Stimulated activated naive CD4-positive, alpha-beta T cell (primary cell): ENCODE measurements around the gene WDR6.

Source experiments
- DNase-seq, 6 experiments: peaks; one replicate each; lab custom pipeline; 2025; lab: John Stamatoyannopoulos, UW

Gene WDR6, protein sequence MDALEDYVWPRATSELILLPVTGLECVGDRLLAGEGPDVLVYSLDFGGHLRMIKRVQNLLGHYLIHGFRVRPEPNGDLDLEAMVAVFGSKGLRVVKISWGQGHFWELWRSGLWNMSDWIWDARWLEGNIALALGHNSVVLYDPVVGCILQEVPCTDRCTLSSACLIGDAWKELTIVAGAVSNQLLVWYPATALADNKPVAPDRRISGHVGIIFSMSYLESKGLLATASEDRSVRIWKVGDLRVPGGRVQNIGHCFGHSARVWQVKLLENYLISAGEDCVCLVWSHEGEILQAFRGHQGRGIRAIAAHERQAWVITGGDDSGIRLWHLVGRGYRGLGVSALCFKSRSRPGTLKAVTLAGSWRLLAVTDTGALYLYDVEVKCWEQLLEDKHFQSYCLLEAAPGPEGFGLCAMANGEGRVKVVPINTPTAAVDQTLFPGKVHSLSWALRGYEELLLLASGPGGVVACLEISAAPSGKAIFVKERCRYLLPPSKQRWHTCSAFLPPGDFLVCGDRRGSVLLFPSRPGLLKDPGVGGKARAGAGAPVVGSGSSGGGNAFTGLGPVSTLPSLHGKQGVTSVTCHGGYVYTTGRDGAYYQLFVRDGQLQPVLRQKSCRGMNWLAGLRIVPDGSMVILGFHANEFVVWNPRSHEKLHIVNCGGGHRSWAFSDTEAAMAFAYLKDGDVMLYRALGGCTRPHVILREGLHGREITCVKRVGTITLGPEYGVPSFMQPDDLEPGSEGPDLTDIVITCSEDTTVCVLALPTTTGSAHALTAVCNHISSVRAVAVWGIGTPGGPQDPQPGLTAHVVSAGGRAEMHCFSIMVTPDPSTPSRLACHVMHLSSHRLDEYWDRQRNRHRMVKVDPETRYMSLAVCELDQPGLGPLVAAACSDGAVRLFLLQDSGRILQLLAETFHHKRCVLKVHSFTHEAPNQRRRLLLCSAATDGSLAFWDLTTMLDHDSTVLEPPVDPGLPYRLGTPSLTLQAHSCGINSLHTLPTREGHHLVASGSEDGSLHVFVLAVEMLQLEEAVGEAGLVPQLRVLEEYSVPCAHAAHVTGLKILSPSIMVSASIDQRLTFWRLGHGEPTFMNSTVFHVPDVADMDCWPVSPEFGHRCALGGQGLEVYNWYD

DNA sequence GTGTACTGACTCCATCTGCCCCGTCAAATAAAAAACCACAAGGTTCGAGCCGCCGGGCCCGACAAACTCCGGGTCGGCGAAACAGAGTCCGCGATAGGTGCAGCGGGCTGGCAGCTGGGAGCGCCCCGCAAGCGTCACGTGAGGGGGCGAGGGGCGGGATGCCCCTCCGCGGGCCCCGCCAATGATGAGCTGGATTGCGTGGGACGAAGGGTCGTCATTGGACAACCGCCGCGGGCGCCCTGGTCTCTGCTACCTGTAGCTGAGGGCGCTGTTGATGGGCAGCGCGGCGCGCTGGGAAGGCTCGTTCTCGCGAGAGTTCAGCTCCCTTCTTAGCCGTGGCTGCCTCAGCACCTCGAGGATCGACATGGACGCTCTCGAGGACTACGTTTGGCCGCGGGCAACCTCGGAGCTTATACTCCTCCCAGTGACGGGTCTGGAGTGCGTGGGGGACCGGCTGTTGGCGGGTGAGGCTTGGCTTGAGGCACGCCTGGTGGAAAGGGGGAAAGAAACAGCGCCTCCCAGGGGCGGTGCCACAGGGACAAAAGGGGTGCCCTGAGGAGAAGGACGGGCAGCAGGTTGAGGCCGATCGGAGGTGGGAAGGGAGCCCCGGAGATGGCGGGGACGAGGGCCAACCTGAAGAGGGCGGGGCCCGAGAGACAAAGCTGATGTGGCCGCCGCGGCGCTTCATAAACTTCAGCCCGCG lies at the start of gene WDR6:
TSS of gene WDR6 (plus strand) at position 324 of the 703 bp plus-strand sequence. CDS start at position 365, 41 bp downstream.
- DNase-seq, result peak; percentile 90 to 97 (median 94)

DNA sequence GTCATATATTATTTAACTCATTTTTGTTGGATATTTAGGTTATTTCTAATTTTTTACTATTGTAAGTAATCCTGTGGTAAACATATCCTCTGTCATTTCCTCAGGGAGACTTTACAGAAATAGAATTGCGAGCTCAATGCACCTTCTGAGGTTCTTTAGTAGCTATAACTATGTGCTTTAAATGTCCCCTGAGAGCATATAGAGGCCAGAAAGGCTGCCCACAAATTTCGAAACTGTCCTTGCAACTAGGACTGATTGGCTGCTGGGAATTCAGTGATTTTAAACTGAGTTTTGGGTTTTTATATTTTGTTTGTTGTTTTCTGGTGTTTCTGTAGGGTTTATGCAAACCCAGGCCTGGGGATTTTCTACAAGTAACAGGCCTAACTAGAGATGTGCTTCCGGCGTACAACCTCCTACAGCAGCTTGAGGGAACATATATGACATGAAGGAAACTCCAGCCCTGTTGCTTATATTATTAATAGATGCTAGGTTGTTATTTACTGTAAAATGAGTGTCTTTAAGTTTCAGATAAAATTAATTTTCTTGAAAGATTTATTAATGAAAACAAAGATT lies 46.3 kb upstream of the WDR6 start:
- no peak for DNase-seq

DNA sequence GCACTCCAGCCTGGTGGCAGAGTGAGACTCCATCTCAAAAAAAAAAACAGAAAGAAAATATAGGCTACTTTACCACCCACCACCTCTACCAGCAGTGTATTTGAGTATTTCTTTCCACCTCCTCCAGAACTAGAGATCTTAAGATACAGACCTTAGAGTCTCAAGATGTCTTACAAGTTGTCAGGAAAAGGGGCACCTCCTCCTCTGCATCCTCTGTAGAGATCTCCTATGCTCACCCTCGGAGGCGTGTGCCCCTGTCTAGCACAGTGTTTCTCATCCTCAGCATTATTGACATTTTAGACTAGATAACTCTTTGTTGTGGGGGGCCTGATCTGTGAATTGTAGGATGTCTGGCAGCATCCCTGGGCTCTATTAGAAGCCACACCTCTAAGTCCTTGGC lies 44.9 kb upstream of the WDR6 start:
- no peak for DNase-seq

DNA sequence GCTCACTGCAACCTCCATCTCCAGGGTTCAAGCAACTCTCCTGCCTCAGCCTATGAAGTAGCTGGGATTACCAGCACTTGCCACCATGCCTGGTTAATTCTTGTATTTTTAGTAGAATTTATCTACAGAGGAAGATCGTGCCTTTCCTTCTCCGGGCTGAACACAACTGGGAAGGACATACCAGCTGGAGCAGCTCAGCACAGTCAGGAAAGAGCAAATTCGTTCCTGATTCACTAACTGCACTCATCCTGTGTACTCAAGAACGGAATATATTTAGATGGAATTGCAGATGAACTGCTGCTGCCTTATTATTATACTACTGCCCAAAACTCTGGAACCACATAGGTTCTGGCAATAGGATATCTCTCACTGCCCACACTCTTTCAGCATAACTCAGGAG lies 44.3 kb upstream of the WDR6 start:
- DNase-seq, result no peak

DNA sequence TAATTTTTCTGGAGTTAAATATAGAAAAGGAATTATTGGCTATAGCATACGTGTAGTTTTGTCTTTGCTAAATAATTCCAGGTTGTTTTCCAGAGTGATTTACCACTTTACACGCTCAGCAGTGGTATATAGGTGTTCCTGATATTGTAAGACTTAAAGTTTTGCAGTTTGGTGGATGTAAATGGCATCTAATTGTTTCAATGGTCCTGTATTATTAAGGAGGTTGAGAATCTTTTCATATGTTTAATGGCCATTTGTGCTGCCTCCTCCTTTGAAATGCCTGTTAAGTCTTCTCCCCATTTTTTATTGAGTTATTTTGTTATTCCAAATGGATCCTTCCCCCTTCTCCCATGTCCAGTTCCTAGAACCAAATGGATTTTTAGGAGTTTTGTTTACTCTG lies 43.6 kb upstream of the WDR6 start:
- DNase-seq, result no peak

DNA sequence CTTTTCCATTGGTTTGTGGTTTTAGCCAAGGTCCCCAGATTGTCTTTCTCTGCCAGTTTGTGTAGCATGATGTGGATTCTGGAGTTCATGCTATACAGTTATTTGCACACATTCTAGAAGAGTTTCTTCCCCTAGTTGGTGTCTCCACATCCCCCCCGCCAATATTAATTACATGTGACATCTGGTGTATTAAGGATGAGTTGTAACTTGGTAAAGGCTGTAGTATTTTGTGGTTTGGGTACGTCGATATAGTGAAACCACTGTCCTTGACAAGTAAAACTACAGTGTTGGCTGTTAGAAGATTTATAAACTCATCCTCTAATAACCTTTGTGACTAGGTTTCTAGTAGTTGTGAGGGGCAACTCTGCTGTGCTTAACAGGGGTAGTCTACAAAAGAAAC lies 40.8 kb upstream of the WDR6 start:
- DNase-seq, result no peak

DNA sequence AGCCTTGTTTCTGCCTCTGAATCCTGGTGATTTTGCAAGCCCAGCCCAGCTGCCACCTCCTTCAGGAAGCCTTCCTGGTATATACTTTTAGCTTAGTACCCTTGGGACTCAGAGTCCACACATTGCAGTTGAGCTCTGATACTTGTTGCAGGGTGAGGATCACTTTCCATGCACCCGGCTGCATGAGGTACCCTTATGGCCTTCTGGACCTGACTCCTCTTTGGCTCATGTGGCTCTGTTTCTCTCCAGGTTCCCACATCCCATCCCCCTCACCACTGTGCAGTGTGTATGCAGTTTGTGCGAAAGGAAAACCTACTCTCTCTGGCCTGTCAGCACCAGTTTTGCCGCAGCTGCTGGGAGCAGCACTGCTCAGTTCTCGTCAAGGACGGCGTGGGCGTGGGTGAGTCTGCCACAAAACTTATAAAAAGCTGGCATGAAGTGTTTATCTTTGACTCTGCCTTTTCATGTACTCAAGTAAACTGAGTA lies 40.3 kb upstream of the WDR6 start:
- no peak for DNase-seq

DNA sequence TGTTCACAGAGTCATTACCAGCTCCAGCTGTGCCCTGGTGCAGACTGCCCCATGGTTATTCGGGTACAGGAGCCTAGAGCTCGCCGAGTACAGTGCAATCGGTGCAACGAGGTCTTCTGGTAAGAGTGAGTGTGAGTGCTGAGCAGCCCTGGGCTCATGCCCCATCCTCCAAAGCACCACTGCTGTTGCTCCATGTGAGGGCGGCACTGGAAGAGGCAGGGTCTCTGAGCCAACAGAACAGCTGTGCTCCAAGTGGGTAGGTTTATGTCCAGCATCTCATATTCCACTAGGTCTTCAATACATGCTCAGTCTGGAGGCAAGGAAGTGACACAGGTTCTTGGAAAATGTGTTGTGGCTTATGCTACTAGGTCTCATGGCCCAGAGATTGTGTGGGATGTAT lies 36.6 kb upstream of the WDR6 start:
- no peak for DNase-seq

DNA sequence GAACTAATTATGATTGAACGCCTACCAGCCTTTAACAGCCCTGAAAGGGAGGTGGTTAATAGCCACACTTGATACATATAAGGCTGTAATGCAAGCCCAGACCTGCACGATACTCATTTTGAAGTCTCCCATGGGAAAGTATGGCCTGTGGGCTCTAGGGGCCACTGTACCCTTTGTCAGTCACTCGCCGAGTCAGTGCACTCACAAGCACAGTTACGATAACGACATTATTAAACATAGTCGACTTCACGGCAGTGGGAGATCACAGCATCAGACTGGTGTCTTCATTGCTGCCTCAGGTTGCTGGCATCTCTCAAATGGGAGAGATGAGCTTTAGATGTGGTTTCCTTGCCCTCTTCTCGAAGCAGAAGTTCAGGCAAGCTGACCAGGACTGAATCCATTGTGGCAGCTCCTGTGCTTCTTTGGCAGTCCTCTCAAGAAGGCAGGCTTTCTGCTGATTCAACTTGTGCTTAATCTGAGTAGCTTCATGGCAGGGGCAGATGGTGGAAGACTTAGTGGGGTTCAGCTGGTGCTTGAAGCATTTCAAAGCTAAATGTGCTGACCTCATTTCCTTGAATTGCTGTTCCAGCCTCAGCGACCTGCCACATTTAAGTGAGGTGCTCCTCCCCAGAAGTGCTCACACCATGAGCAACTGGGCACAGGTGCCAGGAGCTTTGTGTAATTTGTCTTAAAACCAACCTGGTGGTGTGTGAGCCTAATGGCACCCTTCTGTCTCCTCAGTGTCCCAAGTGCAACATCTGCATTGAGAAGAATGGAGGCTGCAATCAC lies 32.9 kb upstream of the WDR6 start:
- DNase-seq, result no peak

DNA sequence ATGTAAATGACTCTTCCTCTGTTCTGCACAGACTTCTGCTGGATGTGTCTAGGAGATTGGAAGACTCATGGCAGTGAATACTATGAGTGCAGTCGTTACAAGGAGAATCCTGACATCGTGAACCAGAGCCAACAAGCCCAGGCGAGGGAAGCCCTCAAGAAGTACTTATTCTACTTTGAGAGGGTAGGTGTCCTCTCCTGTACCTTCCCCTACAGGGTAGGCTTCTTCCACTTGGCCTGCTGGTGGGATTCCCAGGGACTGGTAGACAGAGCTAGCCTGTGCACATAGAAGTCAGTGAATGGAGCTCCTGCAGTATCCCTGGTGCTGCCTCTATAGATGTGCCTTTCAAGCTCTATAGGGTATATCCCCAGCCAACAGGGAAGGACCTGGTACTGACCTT lies 27.7 kb upstream of the WDR6 start:
- DNase-seq, result no peak

DNA sequence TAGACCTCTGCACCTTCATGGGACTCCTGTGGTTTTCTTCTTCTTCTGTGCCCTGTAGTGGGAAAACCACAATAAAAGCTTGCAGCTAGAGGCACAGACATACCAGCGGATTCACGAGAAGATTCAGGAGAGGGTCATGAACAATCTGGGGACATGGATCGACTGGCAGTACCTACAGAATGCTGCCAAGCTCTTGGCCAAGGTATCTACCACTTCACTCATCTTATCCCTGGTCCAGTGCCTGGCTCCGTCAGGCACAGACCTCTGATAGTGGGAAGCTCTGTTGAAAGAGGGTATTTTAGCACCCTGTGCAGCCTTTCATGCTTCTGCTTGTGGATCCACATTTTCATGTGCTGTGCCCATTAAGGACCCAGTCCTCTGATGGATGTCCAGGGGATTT lies 26.9 kb upstream of the WDR6 start:
- DNase-seq, result no peak

DNA sequence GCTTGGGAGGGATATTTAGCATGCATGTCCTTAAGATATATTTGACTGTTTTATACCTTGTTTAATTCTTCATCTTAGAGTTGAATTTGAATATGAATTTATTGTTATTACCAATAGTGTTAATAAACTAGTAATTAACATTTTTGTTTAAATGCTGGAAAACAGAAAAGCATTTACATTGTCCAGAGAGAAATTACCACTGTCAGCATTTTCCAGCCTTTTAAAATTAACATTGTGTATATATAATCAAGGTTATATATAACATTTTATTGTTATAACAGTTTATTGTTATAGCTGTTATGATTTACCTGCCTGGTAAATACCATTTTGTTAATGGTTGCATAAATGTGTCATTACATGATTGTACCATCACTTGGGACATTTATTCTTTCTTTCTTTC lies 25.2 kb upstream of the WDR6 start:
- no peak for DNase-seq

DNA sequence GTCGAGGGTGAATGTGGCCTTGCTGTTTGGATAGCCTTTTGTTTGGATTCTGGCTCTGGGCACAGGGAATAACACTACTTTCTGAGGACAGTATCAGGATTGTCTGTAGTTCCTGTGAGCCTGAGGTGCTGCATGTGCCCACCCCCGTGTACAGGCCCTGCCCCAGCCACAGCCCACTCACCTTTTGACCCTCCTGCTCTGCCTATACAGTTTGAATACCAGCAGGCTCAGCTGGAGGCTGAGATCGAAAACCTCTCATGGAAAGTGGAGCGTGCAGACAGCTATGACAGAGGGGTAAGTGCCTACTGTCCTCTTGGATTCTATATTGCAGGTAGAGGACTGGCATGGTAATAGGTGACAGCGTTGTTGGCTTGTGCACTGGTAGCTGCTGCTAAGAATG lies 24.5 kb upstream of the WDR6 start:
- DNase-seq, result no peak

DNA sequence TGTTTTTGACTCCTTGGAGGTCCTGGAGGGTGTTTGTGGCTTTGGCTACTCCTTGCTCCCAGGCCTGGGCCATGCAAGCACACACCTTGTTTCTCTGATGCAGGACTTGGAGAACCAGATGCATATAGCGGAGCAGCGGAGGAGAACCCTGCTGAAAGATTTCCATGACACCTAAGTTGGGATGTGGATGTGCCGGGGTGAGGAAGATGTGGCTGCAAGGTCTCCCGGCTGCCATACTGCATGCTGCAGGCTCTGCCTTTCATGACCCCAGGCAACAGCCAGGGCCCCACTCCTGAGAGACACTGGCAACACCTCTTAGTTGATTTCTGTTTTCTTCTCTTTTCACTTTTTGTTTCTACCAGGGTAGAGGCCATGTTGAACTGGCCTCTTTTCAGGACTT lies 24.1 kb upstream of the WDR6 start:
- DNase-seq, result no peak

DNA sequence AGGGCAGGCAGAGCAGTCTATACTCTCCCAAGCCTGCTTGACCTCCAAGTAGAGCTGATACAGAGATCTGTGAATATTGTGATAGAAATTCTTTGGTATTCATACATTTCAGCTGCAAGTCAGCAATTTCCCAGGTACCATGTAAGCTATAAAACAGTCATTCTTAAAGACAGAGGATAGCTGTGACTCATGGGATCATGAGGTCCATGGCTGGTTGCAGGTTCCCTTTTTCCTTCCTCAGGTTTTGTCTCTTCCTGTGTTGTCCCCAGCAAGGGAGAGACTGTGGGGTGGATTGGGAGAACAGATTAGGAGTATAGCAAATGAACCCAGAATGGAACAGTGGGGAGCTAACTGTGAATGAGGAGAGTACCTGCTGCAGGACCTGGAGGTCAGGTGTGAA lies 22.5 kb upstream of the WDR6 start:
- DNase-seq, result no peak

DNA sequence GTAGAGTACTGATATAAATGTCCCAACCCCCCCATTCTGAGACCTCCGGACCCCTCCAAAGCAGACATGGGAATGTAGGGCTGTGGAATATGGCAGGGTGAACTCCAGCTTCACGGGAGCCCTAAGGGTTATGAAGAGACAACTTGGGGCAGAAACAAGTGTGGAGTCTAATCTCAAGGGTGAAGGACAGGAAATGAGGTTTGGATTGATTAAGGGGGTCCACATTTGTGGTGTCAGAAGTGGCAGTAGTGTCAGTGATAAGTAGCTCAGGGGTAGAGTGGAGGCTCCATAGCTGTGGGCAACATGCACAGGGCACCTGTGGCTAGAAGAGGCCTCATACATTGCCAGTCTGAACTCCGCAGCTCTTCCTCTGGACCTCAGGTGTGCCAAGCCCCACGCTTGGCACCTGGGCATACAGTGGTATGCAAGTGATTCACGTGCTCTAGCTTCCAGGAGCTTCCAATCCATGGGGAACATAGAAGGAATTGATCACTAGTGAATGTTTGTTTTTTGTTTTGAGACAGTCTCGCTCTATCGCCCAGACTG lies 21.3 kb upstream of the WDR6 start:
- DNase-seq, result no peak

DNA sequence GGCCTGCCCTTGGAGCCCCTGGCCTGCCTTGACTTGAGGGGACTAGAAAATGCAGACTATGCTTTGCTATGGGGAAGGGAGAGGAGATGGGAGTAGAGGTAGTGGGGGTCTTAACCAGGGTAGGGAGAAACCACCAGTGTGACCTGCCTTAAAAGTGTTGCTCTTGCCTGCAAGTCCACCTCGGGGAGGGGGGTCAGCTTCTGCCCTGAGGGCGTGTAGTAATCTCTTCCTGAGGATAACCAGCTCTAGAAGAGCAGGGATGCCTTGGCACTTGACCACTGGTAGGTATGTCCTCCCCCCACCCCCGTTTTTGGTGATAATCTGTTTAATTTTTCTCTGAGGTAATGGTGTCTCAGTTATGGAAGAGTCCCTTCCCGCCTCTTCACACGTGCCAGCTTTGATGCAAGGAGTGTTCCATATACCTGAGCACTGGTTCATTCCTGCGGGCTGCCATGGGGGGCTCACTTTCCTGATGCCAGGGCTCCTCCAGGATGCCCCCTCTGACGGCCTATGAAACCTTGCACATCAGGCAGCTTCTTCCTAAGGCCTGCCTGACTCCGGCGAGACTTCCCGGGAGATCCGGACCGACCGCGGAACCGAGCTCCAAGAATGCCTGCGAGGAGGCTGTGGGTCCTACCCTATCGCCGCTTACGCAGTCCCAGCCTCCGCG lies 17.9 kb upstream of the WDR6 start:
- DNase-seq, result no peak

DNA sequence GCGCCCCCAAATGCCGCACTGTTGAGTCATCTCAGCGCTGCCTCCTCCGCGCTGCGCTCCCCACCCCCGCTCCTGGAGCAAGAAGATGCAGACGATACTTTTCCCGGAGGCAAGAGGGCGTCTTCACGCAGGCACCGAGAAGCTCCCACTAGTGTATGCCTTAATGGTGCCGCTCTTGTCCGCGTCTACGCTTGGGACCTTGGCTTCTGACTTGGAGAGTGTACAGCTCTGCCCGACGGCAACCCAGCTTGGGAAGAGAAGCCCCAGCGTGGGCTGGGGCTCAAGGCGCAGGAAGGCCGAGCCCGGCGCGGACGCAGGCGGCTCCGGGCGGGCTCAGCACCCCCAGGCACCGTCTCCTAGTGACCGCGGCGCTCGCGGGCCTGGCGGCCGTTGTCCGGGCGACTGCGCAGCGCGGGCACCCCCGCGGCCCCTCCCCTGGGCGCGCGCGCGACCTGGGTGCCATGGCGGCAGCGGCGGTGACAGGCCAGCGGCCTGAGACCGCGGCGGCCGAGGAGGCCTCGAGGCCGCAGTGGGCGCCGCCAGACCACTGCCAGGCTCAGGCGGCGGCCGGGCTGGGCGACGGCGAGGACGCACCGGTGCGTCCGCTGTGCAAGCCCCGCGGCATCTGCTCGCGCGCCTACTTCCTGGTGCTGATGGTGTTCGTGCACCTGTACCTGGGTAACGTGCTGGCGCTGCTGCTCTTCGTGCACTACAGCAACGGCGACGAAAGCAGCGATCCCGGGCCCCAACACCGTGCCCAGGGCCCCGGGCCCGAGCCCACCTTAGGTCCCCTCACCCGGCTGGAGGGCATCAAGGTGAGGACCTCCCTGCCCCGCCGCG lies 17.2 kb upstream of the WDR6 start, which contains the start of gene P4HTM:
TSS of gene P4HTM (plus strand) at position 446 of the 840 bp plus-strand sequence. CDS start at position 462, 16 bp downstream.
- DNase-seq, result peak; percentile 28 to 67 (median 58)
